Measurements from ENCODE around the gene PITPNC1.
"Not testable (repeated sequence)": the region's sequence is repeated elsewhere in the genome, so short reads cannot be mapped to it uniquely, and the experiment has no call there.

The PITPNC1 gene

DNA sequence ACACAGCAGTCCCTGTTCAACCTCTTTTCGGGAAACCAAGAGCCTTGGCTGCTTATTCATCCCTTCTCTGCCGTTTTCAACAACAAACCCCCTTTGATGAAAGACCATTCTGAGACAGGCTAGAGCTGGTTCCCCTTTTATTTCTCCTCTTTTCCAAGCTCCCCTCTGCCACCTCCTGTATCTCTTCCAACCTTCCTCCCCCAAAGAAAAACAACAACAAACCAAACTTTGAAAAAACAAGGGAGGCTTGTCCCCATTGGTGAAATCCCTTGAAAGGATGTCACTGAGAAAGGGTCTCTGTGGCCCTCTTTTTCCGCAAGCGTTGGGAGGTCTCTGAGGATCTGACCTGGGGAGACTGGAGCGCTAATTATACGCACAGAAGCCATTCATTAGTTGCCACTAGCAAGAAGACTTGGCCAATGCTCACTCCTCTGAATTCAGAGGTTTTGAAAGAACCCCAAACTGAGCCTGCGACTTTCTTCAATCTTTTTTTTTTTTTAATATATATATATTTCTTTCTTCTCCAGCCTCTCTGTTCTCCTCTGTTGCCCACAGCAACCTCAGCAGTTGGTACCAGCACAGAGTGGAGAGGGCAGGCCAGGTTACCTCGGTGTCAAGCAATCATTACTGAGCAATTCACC, 101.4 kb downstream of the PITPNC1 start:
- Histone ChIP-seq H2AFZ (ENCODE audit: low read length) (no peak overlapping the region), H3K9me3 (ENCODE audit: low read length) (no peaks in the 10 kb centered on the region), H3K4me2 (ENCODE audit: low read length) (no peak overlapping the region), H3K27me3 (ENCODE audit: insufficient read depth, low read length) (peaks cover 11% of the 10 kb centered on the region; the same call in 1 of the 2 replicates), H4K20me1 (ENCODE audit: insufficient read depth, low read length) (0 out of 2 replicates have a peak, but pooled peaks cover 2% of the 10 kb centered on the region), H3K27ac (ENCODE audit: low read depth, low read length, poor library complexity, severe bottlenecking) (no peak overlapping the region), H3F3A (ENCODE audit: insufficient read depth, low read length) (no peaks in the 10 kb centered on the region), H3K79me2 (ENCODE audit: insufficient read depth, low read length) (no peaks in the 10 kb centered on the region), H3K9ac (ENCODE audit: low read length) (no peak overlapping the region), H3K4me3 (ENCODE audit: low read depth, low read length, poor library complexity, severe bottlenecking) (no peak overlapping the region), H3K36me3 (ENCODE audit: insufficient read depth, low read length) (no peaks in the 10 kb centered on the region), H3K9me2 (ENCODE audit: low read depth, low read length) (no peaks in the 10 kb centered on the region), H3K4me1 (ENCODE audit: insufficient read depth, low read length, severe bottlenecking) (no peaks in the 10 kb centered on the region)
- no peak for TF ChIP-seq EZH2 (IDR thresholded peaks at IDR 0.05; ENCODE audit: borderline replicate concordance, low read length)
- TF ChIP-seq, protein P1, sequence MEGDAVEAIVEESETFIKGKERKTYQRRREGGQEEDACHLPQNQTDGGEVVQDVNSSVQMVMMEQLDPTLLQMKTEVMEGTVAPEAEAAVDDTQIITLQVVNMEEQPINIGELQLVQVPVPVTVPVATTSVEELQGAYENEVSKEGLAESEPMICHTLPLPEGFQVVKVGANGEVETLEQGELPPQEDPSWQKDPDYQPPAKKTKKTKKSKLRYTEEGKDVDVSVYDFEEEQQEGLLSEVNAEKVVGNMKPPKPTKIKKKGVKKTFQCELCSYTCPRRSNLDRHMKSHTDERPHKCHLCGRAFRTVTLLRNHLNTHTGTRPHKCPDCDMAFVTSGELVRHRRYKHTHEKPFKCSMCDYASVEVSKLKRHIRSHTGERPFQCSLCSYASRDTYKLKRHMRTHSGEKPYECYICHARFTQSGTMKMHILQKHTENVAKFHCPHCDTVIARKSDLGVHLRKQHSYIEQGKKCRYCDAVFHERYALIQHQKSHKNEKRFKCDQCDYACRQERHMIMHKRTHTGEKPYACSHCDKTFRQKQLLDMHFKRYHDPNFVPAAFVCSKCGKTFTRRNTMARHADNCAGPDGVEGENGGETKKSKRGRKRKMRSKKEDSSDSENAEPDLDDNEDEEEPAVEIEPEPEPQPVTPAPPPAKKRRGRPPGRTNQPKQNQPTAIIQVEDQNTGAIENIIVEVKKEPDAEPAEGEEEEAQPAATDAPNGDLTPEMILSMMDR (IDR thresholded peaks at IDR 0.05; ENCODE audit: low read length), result no peak

DNA sequence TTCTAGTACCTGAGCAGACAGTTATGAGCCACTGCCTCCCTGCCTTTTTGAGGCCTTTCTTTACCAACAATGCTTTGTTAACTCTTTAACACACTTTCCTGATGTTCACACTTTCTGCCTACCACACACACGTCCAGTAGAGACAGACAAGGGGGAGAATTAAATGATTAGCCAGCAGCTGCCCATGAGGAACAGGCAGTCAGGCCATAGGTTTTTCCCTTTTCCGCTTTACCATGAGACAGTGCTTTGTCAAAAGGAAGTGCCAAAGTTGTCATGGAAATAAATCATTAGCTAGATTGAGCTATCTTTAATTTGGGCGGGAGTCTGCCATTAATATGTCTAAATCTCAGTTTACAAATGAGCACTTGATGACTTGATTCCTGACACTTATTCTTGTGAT, 102.1 kb downstream of the PITPNC1 start:
- H3K27me3 ChIP-seq (ENCODE audit: insufficient read depth, low read length), result peaks cover 8% of the 10 kb centered on the region; the same call in 1 of the 2 replicates
- no peaks in the 10 kb centered on the region for H3F3A ChIP-seq (ENCODE audit: insufficient read depth, low read length)
- H3K4me1 ChIP-seq (ENCODE audit: insufficient read depth, low read length, severe bottlenecking), result no peaks in the 10 kb centered on the region
- 0 out of 2 replicates have a peak, but pooled peaks cover 2% of the 10 kb centered on the region for H4K20me1 ChIP-seq (ENCODE audit: insufficient read depth, low read length)
- H3K9me3 ChIP-seq (ENCODE audit: low read length), result no peaks in the 10 kb centered on the region
- TF ChIP-seq, protein P1 (IDR thresholded peaks at IDR 0.05; ENCODE audit: low read length), result no peak
- TF ChIP-seq EZH2 (IDR thresholded peaks at IDR 0.05; ENCODE audit: borderline replicate concordance, low read length), result no peak
- no peak overlapping the region for H3K27ac ChIP-seq (ENCODE audit: low read depth, low read length, poor library complexity, severe bottlenecking)
- H3K4me2 ChIP-seq (ENCODE audit: low read length), result no peak overlapping the region
- H3K9ac ChIP-seq (ENCODE audit: low read length), result no peak overlapping the region
- H3K79me2 ChIP-seq (ENCODE audit: insufficient read depth, low read length), result no peaks in the 10 kb centered on the region
- H3K9me2 ChIP-seq (ENCODE audit: low read depth, low read length), result no peaks in the 10 kb centered on the region
- H3K4me3 ChIP-seq (ENCODE audit: low read depth, low read length, poor library complexity, severe bottlenecking), result no peak overlapping the region
- no peak overlapping the region for H2AFZ ChIP-seq (ENCODE audit: low read length)
- H3K36me3 ChIP-seq (ENCODE audit: insufficient read depth, low read length), result no peaks in the 10 kb centered on the region

DNA sequence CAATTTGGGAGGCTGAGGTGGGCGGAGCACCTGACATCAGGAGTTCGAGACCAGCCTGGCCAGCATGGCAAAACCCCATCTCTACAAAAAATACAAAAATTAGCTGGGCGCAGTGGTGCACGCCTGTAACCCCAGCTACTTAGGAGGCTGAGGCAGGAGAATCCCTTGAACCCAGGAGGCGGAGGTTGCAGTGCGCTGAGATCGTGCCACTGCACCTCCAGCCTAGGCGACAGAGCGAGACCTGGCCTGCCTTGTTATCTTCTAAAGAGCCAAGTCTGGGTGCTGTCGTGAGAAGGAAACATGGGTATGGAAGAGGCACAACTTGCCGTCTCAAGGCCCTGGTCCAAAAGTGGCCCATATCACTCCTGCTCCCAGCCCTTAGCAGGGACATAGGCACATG, 103.9 kb downstream of the PITPNC1 start:
- H3K27me3 ChIP-seq (ENCODE audit: insufficient read depth, low read length); H3K4me3 ChIP-seq (ENCODE audit: low read depth, low read length, poor library complexity, severe bottlenecking); H3F3A ChIP-seq (ENCODE audit: insufficient read depth, low read length); H3K79me2 ChIP-seq (ENCODE audit: insufficient read depth, low read length); H4K20me1 ChIP-seq (ENCODE audit: insufficient read depth, low read length); H3K36me3 ChIP-seq (ENCODE audit: insufficient read depth, low read length); H3K9ac ChIP-seq (ENCODE audit: low read length); H3K27ac ChIP-seq (ENCODE audit: low read depth, low read length, poor library complexity, severe bottlenecking); H3K4me1 ChIP-seq (ENCODE audit: insufficient read depth, low read length, severe bottlenecking); H3K9me2 ChIP-seq (ENCODE audit: low read depth, low read length); H2AFZ ChIP-seq (ENCODE audit: low read length); H3K9me3 ChIP-seq (ENCODE audit: low read length); H3K4me2 ChIP-seq (ENCODE audit: low read length): not testable (repeated sequence)

DNA sequence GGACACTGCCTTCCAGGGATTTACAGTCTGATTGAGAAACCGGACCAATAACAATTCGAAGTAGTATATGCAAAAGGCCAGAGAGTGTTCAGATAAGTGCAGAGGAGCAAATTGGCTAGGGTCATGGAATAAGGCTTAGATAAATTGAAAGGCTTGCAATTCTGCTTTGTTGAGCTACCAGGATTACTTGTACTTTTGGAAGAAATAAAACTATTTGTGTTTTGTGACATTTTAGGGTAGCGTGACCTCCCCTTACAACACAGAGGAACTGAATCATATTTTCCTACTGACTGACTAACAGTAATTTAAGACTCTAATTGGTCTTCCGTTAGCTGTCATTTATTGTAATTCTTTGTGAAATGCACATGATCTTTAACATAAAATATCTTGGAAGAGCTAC, 104.7 kb downstream of the PITPNC1 start:
- H3K4me2 ChIP-seq (ENCODE audit: low read length), result no peak overlapping the region
- H2AFZ ChIP-seq (ENCODE audit: low read length), result no peak overlapping the region
- no peaks in the 10 kb centered on the region for H3K4me1 ChIP-seq (ENCODE audit: insufficient read depth, low read length, severe bottlenecking)
- no peaks in the 10 kb centered on the region for H3F3A ChIP-seq (ENCODE audit: insufficient read depth, low read length)
- 0 out of 2 replicates have a peak, but pooled peaks cover 2% of the 10 kb centered on the region for H4K20me1 ChIP-seq (ENCODE audit: insufficient read depth, low read length)
- no peaks in the 10 kb centered on the region for H3K79me2 ChIP-seq (ENCODE audit: insufficient read depth, low read length)
- no peak overlapping the region for H3K4me3 ChIP-seq (ENCODE audit: low read depth, low read length, poor library complexity, severe bottlenecking)
- peaks cover 7% of the 10 kb centered on the region; the same call in 1 of the 2 replicates for H3K27me3 ChIP-seq (ENCODE audit: insufficient read depth, low read length)
- H3K9me3 ChIP-seq (ENCODE audit: low read length), result no peaks in the 10 kb centered on the region
- H3K9me2 ChIP-seq (ENCODE audit: low read depth, low read length), result no peaks in the 10 kb centered on the region
- no peak overlapping the region for H3K27ac ChIP-seq (ENCODE audit: low read depth, low read length, poor library complexity, severe bottlenecking)
- no peaks in the 10 kb centered on the region for H3K36me3 ChIP-seq (ENCODE audit: insufficient read depth, low read length)
- H3K9ac ChIP-seq (ENCODE audit: low read length), result no peak overlapping the region
- TF ChIP-seq, protein P1 (IDR thresholded peaks at IDR 0.05; ENCODE audit: low read length), result no peak
- TF ChIP-seq EZH2 (IDR thresholded peaks at IDR 0.05; ENCODE audit: borderline replicate concordance, low read length), result no peak

Measured in OCI-LY1 (cell line).